ENCODE data around the gene NOX3. TPM values are rescaled to one million over a fixed set of nuclear protein-coding genes. Genes with fewer than 3 reads are reported as not detected.

NOX3 gene
- total and polyA plus RNA-seq, 9 of the 15 experiments (the other 6 are each of a cell fraction or from before 2014, with no cell fraction given): not detected

Other genes with a start within 250 kb of the NOX3 start
- not detected in 2 replicates for gene CLDN20, start 191.8 kb downstream of the NOX3 start, total RNA-seq (2014; rRNA removed)
- gene CLDN20, start 191.8 kb downstream of the NOX3 start, total RNA-seq (2014; rRNA removed; fragmentation: Illumina TruSeq; extraction: Trizol): not detected in 2 replicates
- not detected in 2 replicates for gene CLDN20, start 191.8 kb downstream of the NOX3 start, total RNA-seq (2015; rRNA removed; fragmentation: Illumina TruSeq; extraction: Trizol)
- gene CLDN20, start 191.8 kb downstream of the NOX3 start, total RNA-seq (2021): not detected in 2 replicates
- not detected in 2 replicates for gene CLDN20, start 191.8 kb downstream of the NOX3 start, polyA plus RNA-seq (2011; rRNA removed)
- not detected in 2 replicates for gene CLDN20, start 191.8 kb downstream of the NOX3 start, polyA plus RNA-seq (2014; fragmentation: Illumina TruSeq; extraction: Trizol)
- gene CLDN20, start 191.8 kb downstream of the NOX3 start, polyA plus RNA-seq (2014; fragmentation: Nextera tagmentation; extraction: Ambion mirVana): not detected
- gene CLDN20, start 191.8 kb downstream of the NOX3 start, polyA plus RNA-seq (2014; rRNA removed): not detected in 2 replicates
- gene TFB1M, start 141.4 kb downstream of the NOX3 start, total RNA-seq (2014; rRNA removed): 34.5 and 34.6 TPM in 2 replicates
- 48.8 and 52.4 TPM in 2 replicates for gene TFB1M, start 141.4 kb downstream of the NOX3 start, total RNA-seq (2014; rRNA removed; fragmentation: Illumina TruSeq; extraction: Trizol)
- gene TFB1M, start 141.4 kb downstream of the NOX3 start, total RNA-seq (2015; rRNA removed; fragmentation: Illumina TruSeq; extraction: Trizol): 36.8 and 42.8 TPM in 2 replicates
- 35.6 and 50.7 TPM in 2 replicates for gene TFB1M, start 141.4 kb downstream of the NOX3 start, total RNA-seq (2021)
- gene TFB1M, start 141.4 kb downstream of the NOX3 start, polyA plus RNA-seq (2011; rRNA removed): 32.8 and 40.4 TPM in 2 replicates
- gene TFB1M, start 141.4 kb downstream of the NOX3 start, polyA plus RNA-seq (2014; fragmentation: Illumina TruSeq; extraction: Trizol): 34.6 and 39.7 TPM in 2 replicates
- gene TFB1M, start 141.4 kb downstream of the NOX3 start, polyA plus RNA-seq (2014; fragmentation: Nextera tagmentation; extraction: Ambion mirVana): 100 to 1,000 TPM; 129 to 145 TPM
- 36.6 and 37.6 TPM in 2 replicates for gene TFB1M, start 141.4 kb downstream of the NOX3 start, polyA plus RNA-seq (2014; rRNA removed)

Data from K562 (cell line).